Loucy (cell line): ENCODE measurements around the gene FGF7.

Experiments used
- EZH2phosphoT487 ChIP-seq: fragments of 200-600 bp; IDR thresholded peaks from 2 replicates; pipeline ENCODE4 v1.6.1; 2018; ENCODE audit warnings: antibody characterized with exemption, mild to moderate bottlenecking, moderate library complexity, borderline replicate concordance
- TF ChIP-seq, protein P1 (sequence below): fragments of 200-600 bp; sonication (generic); conservative IDR thresholded peaks from 2 replicates; pipeline ENCODE4 v1.5.1; 2014; ENCODE audit warnings: mild to moderate bottlenecking, antibody characterized with exemption, low read length

DNA sequence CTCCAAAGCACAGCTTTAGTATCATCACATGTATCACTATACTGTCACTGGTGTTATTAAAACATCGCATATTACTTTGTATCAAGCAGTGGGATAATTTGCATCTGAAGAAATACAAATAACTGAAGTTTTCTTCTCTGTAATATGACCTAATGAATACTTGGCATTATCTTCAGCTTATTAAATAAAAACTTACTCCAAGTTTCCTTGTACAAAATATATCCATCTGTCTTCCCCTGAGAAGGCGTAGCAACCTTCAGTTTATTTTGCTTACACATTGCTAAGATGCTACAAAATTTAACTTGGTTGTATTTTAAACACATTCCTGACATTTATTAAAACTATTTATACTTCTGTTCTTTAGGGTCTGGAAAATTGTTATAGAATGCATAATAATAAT, 13.7 kb downstream of the FGF7 start:
- TF ChIP-seq, protein P1, sequence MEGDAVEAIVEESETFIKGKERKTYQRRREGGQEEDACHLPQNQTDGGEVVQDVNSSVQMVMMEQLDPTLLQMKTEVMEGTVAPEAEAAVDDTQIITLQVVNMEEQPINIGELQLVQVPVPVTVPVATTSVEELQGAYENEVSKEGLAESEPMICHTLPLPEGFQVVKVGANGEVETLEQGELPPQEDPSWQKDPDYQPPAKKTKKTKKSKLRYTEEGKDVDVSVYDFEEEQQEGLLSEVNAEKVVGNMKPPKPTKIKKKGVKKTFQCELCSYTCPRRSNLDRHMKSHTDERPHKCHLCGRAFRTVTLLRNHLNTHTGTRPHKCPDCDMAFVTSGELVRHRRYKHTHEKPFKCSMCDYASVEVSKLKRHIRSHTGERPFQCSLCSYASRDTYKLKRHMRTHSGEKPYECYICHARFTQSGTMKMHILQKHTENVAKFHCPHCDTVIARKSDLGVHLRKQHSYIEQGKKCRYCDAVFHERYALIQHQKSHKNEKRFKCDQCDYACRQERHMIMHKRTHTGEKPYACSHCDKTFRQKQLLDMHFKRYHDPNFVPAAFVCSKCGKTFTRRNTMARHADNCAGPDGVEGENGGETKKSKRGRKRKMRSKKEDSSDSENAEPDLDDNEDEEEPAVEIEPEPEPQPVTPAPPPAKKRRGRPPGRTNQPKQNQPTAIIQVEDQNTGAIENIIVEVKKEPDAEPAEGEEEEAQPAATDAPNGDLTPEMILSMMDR, result no peak
- TF ChIP-seq EZH2phosphoT487, result no peak
